Lung (tissue), 16 donors: ENCODE measurements around the gene OTOA. TPM values are rescaled to one million over a fixed set of nuclear protein-coding genes. Genes with fewer than 3 reads are reported as not detected.

Experiments
- ATAC-seq: fragments of 200-7000 bp; cut with Tn5 transposase; one replicate; pipeline ENCODE4 v1.9.1; 2020; ENCODE audit warnings: moderate number of reproducible peaks; ENCODE audit not compliant: insufficient read depth, low FRiP score
- DNase-seq, 3 donors: peaks; one replicate each; pipeline ENCODE4 v3.0.0-alpha.2; 2013 to 2017
- H3K27ac ChIP-seq, 2 donors: one replicate each; pipeline ENCODE4 v1.5.1; 2013; ENCODE audit warnings: mild to moderate bottlenecking in 2 of 2, moderate library complexity in 2 of 2, control low read depth in 1 of 2, inconsistent platforms in 1 of 2, low read depth in 1 of 2, low read length in 1 of 2
- H3K27me3 ChIP-seq, 3 donors: one replicate each; pipeline ENCODE4 v1.5.1; 2013; ENCODE audit warnings: low read length in 2 of 3; ENCODE audit not compliant: control insufficient read depth in 3 of 3, insufficient read depth in 3 of 3
- H3K36me3 ChIP-seq, 4 donors: one replicate each; pipeline ENCODE4 v1.5.1; 2013; ENCODE audit warnings: low read length in 4 of 4, mild to moderate bottlenecking in 1 of 4, moderate library complexity in 1 of 4; ENCODE audit not compliant: control insufficient read depth in 4 of 4, insufficient read depth in 4 of 4
- H3K4me1 ChIP-seq, 5 donors: one replicate each; pipeline ENCODE4 v1.5.1; 2013; ENCODE audit warnings: low read length in 5 of 5, mild to moderate bottlenecking in 2 of 5, moderate library complexity in 1 of 5; ENCODE audit not compliant: control insufficient read depth in 5 of 5, insufficient read depth in 5 of 5
- H3K4me3 ChIP-seq: one replicate; pipeline ENCODE4 v1.5.1; 2013; ENCODE audit warnings: mild to moderate bottlenecking, control low read depth, moderate library complexity
- H3K9ac ChIP-seq, 2 donors: one replicate each; pipeline ENCODE4 v1.5.1; 2013; ENCODE audit warnings: low read length in 2 of 2, control low read depth in 1 of 2; ENCODE audit not compliant: insufficient read depth in 1 of 2
- H3K9me3 ChIP-seq, 4 donors: one replicate each; pipeline ENCODE4 v1.5.1; 2013; ENCODE audit warnings: low read length in 3 of 4, mild to moderate bottlenecking in 1 of 4, moderate library complexity in 1 of 4; ENCODE audit not compliant: control insufficient read depth in 4 of 4, insufficient read depth in 3 of 4
- WGBS, 2 donors: extraction: QIAGEN DNeasy Blood & Tissue Kit; methylation state at CpG; one replicate each; pipeline ENCODE4 v1.1.7; 2013; 5-methylcytosine and 5-hydroxymethylcytosine counted together
- long read RNA-seq, 5 donors: transcript quantifications; one replicate each; lab custom pipeline, GENCODE V29; 2026
- polyA plus RNA-seq, 2 donors: library from polyadenylated mRNA; stranded (reverse); fragments of 200-250 nt; gene quantifications; one replicate each; pipeline ENCODE4 v1.2.1, GENCODE V29; 2013
- total RNA-seq, 2 donors: library from RNA; depleted of rRNA in 1 of 2; stranded (reverse); fragments of >200 nt in 1 of 2; gene quantifications; one replicate each; pipeline ENCODE4 v1.2.1, GENCODE V29; 2014 to 2021
- TF ChIP-seq, protein P1 (sequence below): IDR thresholded peaks from 2 replicates; pipeline ENCODE4 v1.5.1; 2012; ENCODE audit warnings: mild to moderate bottlenecking; ENCODE audit errors: control extremely low read depth, extremely low read depth
- donor health status: control.
- donor health status: control.
- donor health status: Bipolar disorder and iron deficiency.
- donor health status: healthy.
- donor health status: DM: yes; HTN: yes; CAD: no.

The OTOA gene
- under 1 TPM; 0.18 to 0.23 TPM for total RNA-seq
- 1 to 10 TPM in 1 of 2 donors, under 1 TPM in 1; 0.95 to 1.3 TPM for polyA plus RNA-seq
- long read RNA-seq, donor 1 = 0 reads
- long read RNA-seq, donor 2 = 0 reads
- long read RNA-seq, donor 3 = 0 reads
- long read RNA-seq, donor 4, partial matches to known transcripts = 7 of 7 reads
- long read RNA-seq, donor 4, other reads (novel, unspliced or antisense) = 0 of 7 reads
- long read RNA-seq, donor 5, partial matches to known transcripts = 6 of 6 reads
- long read RNA-seq, donor 5, other reads (novel, unspliced or antisense) = 0 of 6 reads

DNA sequence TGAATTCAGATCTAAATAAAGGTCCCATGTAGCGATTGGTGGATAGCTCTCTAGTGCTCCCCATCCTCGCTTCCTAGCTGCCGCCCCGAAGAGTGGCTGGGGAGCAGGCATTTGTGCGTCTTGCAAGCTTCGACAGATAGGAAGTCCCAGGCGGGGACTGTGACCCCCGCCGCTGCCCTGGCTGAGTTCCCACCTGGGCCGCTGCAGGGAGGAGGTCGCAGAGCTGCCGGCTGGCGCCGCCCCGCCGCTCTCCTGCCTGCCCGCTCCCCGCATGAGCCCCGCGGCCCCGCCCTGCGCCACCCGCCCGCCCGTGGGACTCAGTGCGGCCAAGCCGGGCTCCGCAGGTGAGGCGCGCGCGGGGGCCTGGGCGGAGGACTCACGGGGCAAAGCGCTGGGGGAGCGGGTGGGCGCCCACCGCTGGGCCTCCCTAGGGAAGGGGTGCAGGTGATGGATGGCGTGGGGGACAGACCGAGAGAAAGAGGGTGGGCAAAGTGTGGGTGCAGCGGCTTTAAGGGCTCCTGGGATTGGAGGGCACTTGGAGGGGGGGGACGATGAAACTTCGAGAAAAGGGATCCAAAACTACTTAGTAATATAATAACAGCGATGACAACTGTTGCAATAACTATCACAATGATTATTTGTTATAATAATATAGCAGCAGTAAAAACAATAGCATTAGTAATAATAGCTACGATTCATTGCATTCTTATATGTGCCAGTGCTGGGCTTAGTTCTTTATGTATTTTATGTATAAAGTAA, at the start of gene OTOA:
TSS of gene OTOA (plus strand) at position 80 of the 759 bp plus-strand sequence. CDS start 14,547 bp downstream, outside the sequence.
- no peak within 1 kb of the TSS for H3K9ac ChIP-seq
- ATAC-seq = no peak
- H3K9me3 ChIP-seq = no peaks in the 10 kb centered on the region
- H3K27ac ChIP-seq = no peak within 1 kb of the TSS
- H3K4me3 ChIP-seq = no peak within 1 kb of the TSS
- WGBS, 2 donors = 11 to 12% methylated on average over 38 to 45 of the region's 45 CpGs
- peaks cover 0 to 5% (median 0%) of the 10 kb centered on the region in 3 donors for H3K27me3 ChIP-seq
- TF ChIP-seq, protein P1, sequence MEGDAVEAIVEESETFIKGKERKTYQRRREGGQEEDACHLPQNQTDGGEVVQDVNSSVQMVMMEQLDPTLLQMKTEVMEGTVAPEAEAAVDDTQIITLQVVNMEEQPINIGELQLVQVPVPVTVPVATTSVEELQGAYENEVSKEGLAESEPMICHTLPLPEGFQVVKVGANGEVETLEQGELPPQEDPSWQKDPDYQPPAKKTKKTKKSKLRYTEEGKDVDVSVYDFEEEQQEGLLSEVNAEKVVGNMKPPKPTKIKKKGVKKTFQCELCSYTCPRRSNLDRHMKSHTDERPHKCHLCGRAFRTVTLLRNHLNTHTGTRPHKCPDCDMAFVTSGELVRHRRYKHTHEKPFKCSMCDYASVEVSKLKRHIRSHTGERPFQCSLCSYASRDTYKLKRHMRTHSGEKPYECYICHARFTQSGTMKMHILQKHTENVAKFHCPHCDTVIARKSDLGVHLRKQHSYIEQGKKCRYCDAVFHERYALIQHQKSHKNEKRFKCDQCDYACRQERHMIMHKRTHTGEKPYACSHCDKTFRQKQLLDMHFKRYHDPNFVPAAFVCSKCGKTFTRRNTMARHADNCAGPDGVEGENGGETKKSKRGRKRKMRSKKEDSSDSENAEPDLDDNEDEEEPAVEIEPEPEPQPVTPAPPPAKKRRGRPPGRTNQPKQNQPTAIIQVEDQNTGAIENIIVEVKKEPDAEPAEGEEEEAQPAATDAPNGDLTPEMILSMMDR = no peak
- H3K4me1 ChIP-seq = peaks cover 0 to 5% (median 0%) of the 10 kb centered on the region in 5 donors
- no peaks in the 10 kb centered on the region for H3K36me3 ChIP-seq
- peak in 2 of 3 donors; percentile 15 to 27 for DNase-seq

DNA sequence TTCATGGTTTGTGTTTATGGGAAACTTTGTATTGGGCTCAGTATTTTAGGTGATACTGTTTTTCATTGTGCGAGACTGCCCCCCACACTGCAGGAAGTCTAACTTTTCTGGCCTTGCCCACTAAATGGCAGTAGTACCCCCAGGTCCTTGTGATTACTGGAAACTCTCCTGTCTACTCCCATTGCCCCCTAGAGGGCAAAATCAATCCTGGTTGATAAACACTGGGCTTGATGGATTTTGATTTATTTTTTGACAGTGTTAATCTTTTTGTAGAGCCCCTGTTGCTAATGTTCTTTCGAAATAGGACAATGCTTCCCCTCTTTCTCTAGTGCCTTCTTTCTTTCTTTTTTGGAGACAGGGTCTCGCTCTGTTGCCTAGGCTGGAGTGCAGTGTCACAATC, 48.9 kb upstream of the OTOA start:
- Histone ChIP-seq H3K4me1 (peaks cover 2 to 24% (median 9%) of the 10 kb centered on the region in 5 donors), H3K27me3 (no peaks in the 10 kb centered on the region)

DNA sequence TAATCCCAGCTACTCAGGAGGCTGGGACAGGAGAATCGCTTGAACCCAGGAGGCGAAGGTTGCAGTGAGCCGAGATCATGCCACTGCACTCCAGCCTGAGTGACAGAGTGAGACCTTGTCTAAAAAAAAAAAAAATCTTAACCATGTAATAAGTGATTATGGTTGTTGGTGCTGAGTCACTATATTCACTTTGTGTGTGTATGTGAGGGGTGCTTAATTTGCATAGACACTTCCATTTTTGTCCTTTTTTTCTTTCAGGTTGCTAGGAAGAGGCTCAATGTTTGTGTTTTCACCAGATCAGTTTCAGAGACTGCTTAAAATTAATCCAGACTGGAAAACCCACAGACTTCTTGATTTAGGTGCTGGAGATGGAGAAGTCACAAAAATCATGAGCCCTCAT, 46.2 kb upstream of the OTOA start:
- ATAC-seq = no peak
- TF ChIP-seq, protein P1 = no peak
- Histone ChIP-seq H3K9me3 (no peaks in the 10 kb centered on the region), H3K36me3 (peaks cover 1 to 7% (median 5%) of the 10 kb centered on the region in 4 donors), H3K4me3 (no peak overlapping the region), H3K27ac (no peak overlapping the region), H3K27me3 (no peaks in the 10 kb centered on the region), H3K4me1 (peaks cover 0 to 4% (median 0%) of the 10 kb centered on the region in 5 donors), H3K9ac (no peak overlapping the region)
- DNase-seq = no peak
- WGBS, 2 donors = 79 to 91% methylated on average over 3 of the region's 3 CpGs

More for the DNA sequence above, 48.9 kb upstream of the OTOA start:
- TF ChIP-seq, protein P1 = no peak
- WGBS, 2 donors = 93 to 94% methylated on average over 3 of the region's 3 CpGs
- peaks cover 1 to 6% (median 3%) of the 10 kb centered on the region in 4 donors for H3K36me3 ChIP-seq
- H3K9ac ChIP-seq = no peak overlapping the region
- no peak overlapping the region for H3K27ac ChIP-seq
- H3K4me3 ChIP-seq = no peak overlapping the region
- ATAC-seq (no peak), DNase-seq (no peak)
- no peaks in the 10 kb centered on the region for H3K9me3 ChIP-seq
